Colonic mucosa (tissue), 4 donors: ENCODE data around the gene GJA9. TPM values are rescaled to one million over a fixed set of nuclear protein-coding genes. Genes with fewer than 3 reads are reported as not detected.

Experiments used
- DNase-seq: peaks from one replicate; pipeline ENCODE4 v3.0.0-alpha.2; 2020
- H3K27ac ChIP-seq: fragments of 200-600 bp; one replicate; pipeline ENCODE4 v1.8.0; 2021
- H3K27me3 ChIP-seq: fragments of 200-600 bp; one replicate; pipeline ENCODE4 v1.8.0; 2021
- H3K36me3 ChIP-seq: fragments of 200-600 bp; one replicate; pipeline ENCODE4 v1.8.0; 2021
- H3K4me1 ChIP-seq: fragments of 200-600 bp; one replicate; pipeline ENCODE4 v1.8.0; 2021; ENCODE audit warnings: mild to moderate bottlenecking
- H3K4me3 ChIP-seq: fragments of 200-600 bp; one replicate; pipeline ENCODE4 v1.8.0; 2021
- H3K9ac ChIP-seq, 2 donors: one replicate each; pipeline ENCODE4 v1.7.0; 2013; ENCODE audit warnings: control low read depth in 2 of 2, low read depth in 2 of 2, low read length in 2 of 2
- H3K9me3 ChIP-seq: fragments of 200-600 bp; one replicate; pipeline ENCODE4 v1.8.0; 2021
- intact Hi-C: fragments of 100-400 bp; cut with DNase I; formaldehyde crosslinking; loops from one replicate; pipeline ENCODE4 v1.14.1; 2022
- total RNA-seq, 2 donors: library from RNA; stranded (reverse); fragmentation: NEBNext Ultra II Directional in 1 of 2; extraction: Animal tissue kit (Norgen Biotek cat#: 25700) in 1 of 2; gene quantifications; one replicate each; pipeline ENCODE4 v1.2.1, GENCODE V29; 2021
- TF ChIP-seq, protein P1 (sequence below): fragments of 200-600 bp; IDR thresholded peaks from one replicate; pipeline ENCODE4 v1.8.0; 2022; ENCODE audit warnings: antibody characterized with exemption, mild to moderate bottlenecking
- donor health status: healthy.
- donor health status: DM: no; HTN: no; CAD: no.
- donor health status: DM: no; HTN: no; CAD: no.

The GJA9 gene
- total RNA-seq, result 1 to 10 TPM in 1 of 2 donors, under 1 TPM in 1; 0.88 to 1.7 TPM

GRCh38 chr1:38881487-38881886, at the start of gene GJA9:
Gene GJA9 (minus strand): TSS chr1:38881587. CDS start chr1:38876098, 5,489 bp downstream.
- H3K27ac ChIP-seq, result no peak within 1 kb of the TSS
- intact Hi-C loops, result no loop called here
- H3K4me1 ChIP-seq, result no peaks in the 10 kb centered on the region
- no peaks in the 10 kb centered on the region for H3K36me3 ChIP-seq
- H3K4me3 ChIP-seq, result no peak within 1 kb of the TSS
- H3K9me3 ChIP-seq, result no peaks in the 10 kb centered on the region
- TF ChIP-seq, protein P1, sequence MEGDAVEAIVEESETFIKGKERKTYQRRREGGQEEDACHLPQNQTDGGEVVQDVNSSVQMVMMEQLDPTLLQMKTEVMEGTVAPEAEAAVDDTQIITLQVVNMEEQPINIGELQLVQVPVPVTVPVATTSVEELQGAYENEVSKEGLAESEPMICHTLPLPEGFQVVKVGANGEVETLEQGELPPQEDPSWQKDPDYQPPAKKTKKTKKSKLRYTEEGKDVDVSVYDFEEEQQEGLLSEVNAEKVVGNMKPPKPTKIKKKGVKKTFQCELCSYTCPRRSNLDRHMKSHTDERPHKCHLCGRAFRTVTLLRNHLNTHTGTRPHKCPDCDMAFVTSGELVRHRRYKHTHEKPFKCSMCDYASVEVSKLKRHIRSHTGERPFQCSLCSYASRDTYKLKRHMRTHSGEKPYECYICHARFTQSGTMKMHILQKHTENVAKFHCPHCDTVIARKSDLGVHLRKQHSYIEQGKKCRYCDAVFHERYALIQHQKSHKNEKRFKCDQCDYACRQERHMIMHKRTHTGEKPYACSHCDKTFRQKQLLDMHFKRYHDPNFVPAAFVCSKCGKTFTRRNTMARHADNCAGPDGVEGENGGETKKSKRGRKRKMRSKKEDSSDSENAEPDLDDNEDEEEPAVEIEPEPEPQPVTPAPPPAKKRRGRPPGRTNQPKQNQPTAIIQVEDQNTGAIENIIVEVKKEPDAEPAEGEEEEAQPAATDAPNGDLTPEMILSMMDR, result no peak
- no peak for DNase-seq
- H3K27me3 ChIP-seq, result no peaks in the 10 kb centered on the region
- no peak within 1 kb of the TSS for H3K9ac ChIP-seq

- TF ChIP-seq, protein P1, result no peak
- intact Hi-C loops, result no loop called here
- H3K4me1 ChIP-seq, result no peaks in the 10 kb centered on the region
- no peak overlapping the region for H3K27ac ChIP-seq
- no peaks in the 10 kb centered on the region for H3K9me3 ChIP-seq
- no peaks in the 10 kb centered on the region for H3K27me3 ChIP-seq
- no peak for DNase-seq
- H3K36me3 ChIP-seq, result no peaks in the 10 kb centered on the region
- H3K4me3 ChIP-seq, result no peak overlapping the region
- no peak overlapping the region for H3K9ac ChIP-seq
Observed at GRCh38 chr1:38929476-38929875, 48.1 kb upstream of the GJA9 start.

DNA sequence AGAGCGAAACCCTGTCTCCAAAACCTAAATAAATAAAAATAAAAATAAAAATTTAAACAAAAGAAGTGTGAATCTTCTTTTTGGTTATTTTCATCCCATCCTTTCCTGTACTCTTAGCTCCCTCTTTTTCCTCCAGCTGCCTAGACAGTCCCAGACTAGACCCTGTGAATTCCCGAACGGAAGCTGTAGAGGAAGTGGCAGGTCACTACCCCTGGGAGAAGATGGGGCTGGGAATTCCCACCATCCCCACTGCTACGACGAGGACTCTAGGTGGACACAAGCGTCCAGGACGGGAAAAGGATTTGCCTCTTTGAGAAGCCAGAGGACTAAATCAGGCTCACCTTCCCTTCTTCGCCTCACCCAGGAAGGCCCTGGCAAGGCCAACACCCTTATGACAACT, 47.7 kb upstream of the GJA9 start:
- H3K27ac ChIP-seq, result no peak overlapping the region
- H3K9ac ChIP-seq, result no peak overlapping the region
- H3K4me3 ChIP-seq, result no peak overlapping the region
- DNase-seq, result no peak
- H3K27me3 ChIP-seq, result no peaks in the 10 kb centered on the region
- intact Hi-C loops, result no loop called here
- no peaks in the 10 kb centered on the region for H3K4me1 ChIP-seq
- no peaks in the 10 kb centered on the region for H3K9me3 ChIP-seq
- TF ChIP-seq, protein P1, result no peak
- no peaks in the 10 kb centered on the region for H3K36me3 ChIP-seq

DNA sequence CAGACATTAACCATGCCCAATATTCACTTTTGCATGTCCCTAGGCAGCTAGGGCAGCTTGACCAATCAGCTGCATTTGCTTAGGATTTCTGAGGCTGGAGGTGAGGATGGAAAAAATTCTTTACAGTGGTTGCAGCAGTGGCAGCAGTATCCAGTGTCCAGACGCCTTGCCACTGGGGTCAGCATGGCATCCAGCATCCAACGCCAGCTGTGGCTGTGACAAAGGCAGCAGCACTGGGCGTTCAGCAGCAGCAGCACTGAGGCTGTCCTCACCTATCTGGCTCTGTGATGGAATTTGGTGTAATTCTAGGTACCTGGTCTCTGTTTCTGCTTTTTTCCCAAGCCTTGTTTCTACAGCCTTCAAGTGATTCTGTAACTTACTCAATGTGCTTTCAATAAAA, 44.7 kb upstream of the GJA9 start:
- Histone ChIP-seq H3K27ac (no peak overlapping the region), H3K9me3 (no peaks in the 10 kb centered on the region), H3K27me3 (no peaks in the 10 kb centered on the region), H3K36me3 (no peaks in the 10 kb centered on the region), H3K4me3 (no peak overlapping the region), H3K9ac (no peak overlapping the region), H3K4me1 (no peaks in the 10 kb centered on the region)
- no peak for DNase-seq
- TF ChIP-seq, protein P1, result no peak
- intact Hi-C loops, result no loop called here

DNA sequence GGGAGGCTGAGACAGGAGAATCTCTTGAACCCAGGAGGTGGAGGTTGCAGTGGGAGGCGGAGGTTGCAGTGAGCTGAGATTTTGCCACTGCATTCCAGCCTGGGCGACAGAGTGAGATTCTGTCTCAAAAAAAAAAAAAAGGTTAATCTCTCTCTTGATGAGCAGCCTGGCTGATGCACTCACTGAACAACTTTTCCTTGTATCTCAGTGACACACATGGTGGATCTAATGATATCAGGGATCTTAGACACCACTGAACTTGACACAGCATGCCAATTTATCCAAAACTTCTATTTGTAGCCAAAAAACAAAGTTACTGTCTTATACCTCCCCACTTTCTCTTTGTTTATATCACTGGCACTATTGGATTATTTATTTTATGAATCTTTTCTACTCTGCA, 44.0 kb upstream of the GJA9 start:
- TF ChIP-seq, protein P1, result no peak
- no peak for DNase-seq

DNA sequence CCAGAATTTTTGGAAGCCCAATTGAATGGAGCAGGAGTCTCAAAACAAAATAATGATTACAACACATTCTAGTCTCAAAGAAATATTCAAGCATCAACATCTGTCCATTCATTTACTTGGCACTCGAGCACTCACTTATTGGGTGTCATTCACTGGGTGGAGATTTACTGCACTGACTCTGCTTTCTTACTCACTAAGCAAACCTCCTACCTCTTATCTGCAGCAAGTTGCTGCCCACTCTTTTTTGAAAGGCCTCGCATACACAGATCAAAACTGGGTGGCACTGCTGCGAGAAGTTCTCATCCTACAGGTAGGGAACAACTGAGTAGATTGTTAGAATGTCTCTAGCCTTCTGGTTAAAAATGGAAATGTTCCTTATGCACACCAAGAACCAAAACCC, 42.2 kb upstream of the GJA9 start:
- Histone ChIP-seq H3K9me3 (no peaks in the 10 kb centered on the region), H3K4me1 (no peaks in the 10 kb centered on the region), H3K27ac (peak overlapping the region; percentile 59), H3K36me3 (no peaks in the 10 kb centered on the region), H3K4me3 (no peak overlapping the region), H3K27me3 (no peaks in the 10 kb centered on the region), H3K9ac (no peak overlapping the region)
- intact Hi-C loops, result no loop called here
- peak; percentile 29 for DNase-seq
- TF ChIP-seq, protein P1, result no peak

More for the DNA sequence above, 44.0 kb upstream of the GJA9 start:
- H3K36me3 ChIP-seq, result no peaks in the 10 kb centered on the region
- intact Hi-C loops, result no loop called here
- H3K9ac ChIP-seq, result no peak overlapping the region
- no peak overlapping the region for H3K27ac ChIP-seq
- no peaks in the 10 kb centered on the region for H3K9me3 ChIP-seq
- no peak overlapping the region for H3K4me3 ChIP-seq
- no peaks in the 10 kb centered on the region for H3K4me1 ChIP-seq
- no peaks in the 10 kb centered on the region for H3K27me3 ChIP-seq
